Measurements from ENCODE around the gene UBA7. TPM values are rescaled to one million over a fixed set of nuclear protein-coding genes. Genes with fewer than 3 reads are reported as not detected.

Gene UBA7
- total and polyA plus RNA-seq, 2 donors (not counting 3 experiments of a cell fraction or from before 2014, with no cell fraction given) = 57.4 to 80.7 TPM

DNA sequence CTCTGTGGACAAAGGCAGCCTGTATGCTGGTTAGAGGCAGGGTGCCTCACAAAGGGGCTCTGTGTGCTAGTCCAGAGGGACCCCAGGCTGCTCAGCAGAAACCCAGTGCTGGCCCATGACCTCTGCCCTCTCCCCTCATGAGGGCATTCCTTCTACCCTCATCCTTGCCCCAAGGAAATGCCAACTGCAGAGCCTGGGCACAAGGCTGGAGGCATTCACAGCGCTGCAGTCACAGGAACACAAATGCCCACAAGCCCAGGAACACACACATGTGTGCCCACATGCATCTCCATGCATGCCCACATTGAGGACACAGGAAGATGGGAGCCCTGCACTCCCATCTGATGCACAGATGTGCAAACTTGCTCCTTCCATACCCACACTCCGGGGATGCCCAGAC lies 6.9 kb downstream of the UBA7 start:
- Histone ChIP-seq H3K4me2 (ENCODE audit: insufficient read depth, low read length) (peak overlapping the region; percentile 26), H3K27ac (ENCODE audit: insufficient read depth, low read depth, low read length) (peak overlapping the region; percentile 77), H3K9me3 (replicated peaks; ENCODE audit: control insufficient read depth, insufficient read depth, low read length) (no peaks in the 10 kb centered on the region), H3K9me1 (replicated peaks; ENCODE audit: control insufficient read depth, extremely low read depth, insufficient read depth, low read length) (no peaks in the 10 kb centered on the region), H3K79me2 (ENCODE audit: control insufficient read depth, insufficient read depth, low read length) (no peaks in the 10 kb centered on the region), H2AFZ (ENCODE audit: low read depth, low read length) (no peak overlapping the region), H3K36me3 (ENCODE audit: control insufficient read depth in 2 of 2, extremely low read depth in 1 of 2, insufficient read depth in 2 of 2, low read length in 2 of 2) (peaks cover 0 to 5% of the 10 kb centered on the region in 2 experiments), H3K4me1 (ENCODE audit: control insufficient read depth, extremely low read depth, insufficient read depth, low read length) (peaks cover 39% of the 10 kb centered on the region), H3K4me3 (replicated peaks in 1 of 3; ENCODE audit: insufficient read depth in 1 of 3, low read depth in 1 of 3, low read length in 3 of 3) (no peak overlapping the region), H4K20me1 (replicated peaks; ENCODE audit: control insufficient read depth, extremely low read depth, insufficient read depth, low read length) (no peaks in the 10 kb centered on the region), H3K9ac (replicated peaks; ENCODE audit: extremely low read depth, insufficient read depth, low read length) (peak overlapping the region; percentile 36), H3K27me3 (ENCODE audit: control insufficient read depth in 2 of 2, insufficient read depth in 2 of 2, low read length in 2 of 2) (no peaks in the 10 kb centered on the region)
- no TSS peak for BruUV-seq (replicated peaks)
- dilution Hi-C loops (cut with MboI; ENCODE audit: extremely low pct_ligation_motif_present, low sequenced_read_pairs) = no loop called here
- peak; percentile 21 for DNase-seq (ENCODE audit: low read depth, low spot score)
- POLR2A ChIA-PET = interaction anchor here (1.0 kb wide), 1 partner anchor 32 kb away, joined by 3 read pairs; no protein-coding TSS in a partner anchor
- intact Hi-C loops (cut with micrococcal nuclease) = loop anchor here (5.0 kb wide), 1 partner anchor 360 kb away; no protein-coding TSS in a partner anchor
- FAIRE-seq = peak; percentile 37
- CTCF ChIA-PET = interaction anchor here (0.8 to 12.4 kb wide), 4 partner anchors 16 to 267 kb away, joined by 3 to 545 read pairs (median 6); no protein-coding TSS in a partner anchor
- no peak for TF ChIP-seq JUN (IDR thresholded peaks at IDR 0.05; ENCODE audit: borderline replicate concordance, insufficient read depth, insufficient read length, low read depth)

DNA sequence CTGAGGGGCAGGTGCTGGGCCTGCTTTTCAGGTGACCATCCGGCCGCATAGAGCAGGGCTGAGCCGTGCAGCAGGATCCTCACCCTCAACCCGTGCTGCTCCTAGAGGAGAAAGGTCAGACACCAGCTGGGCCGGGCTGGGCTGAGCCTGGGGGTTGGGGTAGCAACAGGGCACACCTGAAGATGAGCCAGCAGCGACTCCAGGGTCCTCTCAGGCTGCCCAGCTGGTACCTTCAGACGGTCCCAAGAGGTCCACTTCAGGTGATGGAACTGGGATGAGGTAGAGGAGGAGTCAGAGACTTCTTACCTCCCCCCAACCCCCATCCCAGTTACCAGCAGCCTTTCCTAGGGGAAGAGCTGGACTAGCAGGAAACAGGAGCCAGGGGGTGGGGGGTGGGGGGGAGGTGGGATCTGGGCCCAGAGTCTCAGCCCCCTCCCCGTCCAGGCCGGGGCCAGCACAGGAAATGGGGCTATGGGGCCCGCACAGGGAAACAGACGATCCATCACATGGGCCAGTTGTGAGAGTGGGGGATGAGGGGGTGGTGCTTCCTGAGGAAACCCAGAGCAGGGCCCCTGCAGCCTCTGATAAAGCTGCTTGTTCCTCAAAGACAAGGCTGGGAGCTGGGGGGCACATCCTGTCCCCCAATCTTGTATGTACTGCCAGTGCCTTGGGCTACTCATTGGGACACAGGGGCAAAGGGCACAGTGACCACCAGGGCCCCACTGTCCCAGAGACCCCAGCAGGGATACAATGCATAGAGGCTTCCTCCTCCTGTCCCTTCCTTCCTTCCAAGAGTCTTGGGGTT lies 7.7 kb downstream of the UBA7 start:
- H3K9ac ChIP-seq (replicated peaks; ENCODE audit: extremely low read depth, insufficient read depth, low read length) = peak overlapping the region; percentile 75
- peaks cover 0 to 5% of the 10 kb centered on the region in 2 experiments for H3K36me3 ChIP-seq (ENCODE audit: control insufficient read depth in 2 of 2, extremely low read depth in 1 of 2, insufficient read depth in 2 of 2, low read length in 2 of 2)
- dilution Hi-C loops (cut with MboI; ENCODE audit: extremely low pct_ligation_motif_present, low sequenced_read_pairs) = no loop called here
- peak overlapping the region in 2 of 3 experiments; percentile 22 to 31 for H3K4me3 ChIP-seq (replicated peaks in 1 of 3; ENCODE audit: insufficient read depth in 1 of 3, low read depth in 1 of 3, low read length in 3 of 3)
- no peaks in the 10 kb centered on the region for H4K20me1 ChIP-seq (replicated peaks; ENCODE audit: control insufficient read depth, extremely low read depth, insufficient read depth, low read length)
- H3K4me2 ChIP-seq (ENCODE audit: insufficient read depth, low read length) = peak overlapping the region; percentile 28
- no peak overlapping the region for H2AFZ ChIP-seq (ENCODE audit: low read depth, low read length)
- H3K79me2 ChIP-seq (ENCODE audit: control insufficient read depth, insufficient read depth, low read length) = no peaks in the 10 kb centered on the region
- ChIA-PET CTCF (interaction anchor here (0.7 to 12.4 kb wide), 9 partner anchors 7 to 134 kb away, joined by 3 to 545 read pairs (median 9); partner anchors contain the start of genes MON1A, RBM6 and UBA7), POLR2A (interaction anchor here (1.0 to 1.9 kb wide), 4 partner anchors 7 to 33 kb away, joined by 3 to 8 read pairs (median 6); partner anchors contain the start of gene UBA7)
- no peaks in the 10 kb centered on the region for H3K27me3 ChIP-seq (ENCODE audit: control insufficient read depth in 2 of 2, insufficient read depth in 2 of 2, low read length in 2 of 2)
- H3K9me1 ChIP-seq (replicated peaks; ENCODE audit: control insufficient read depth, extremely low read depth, insufficient read depth, low read length) = no peaks in the 10 kb centered on the region
- peaks cover 39% of the 10 kb centered on the region for H3K4me1 ChIP-seq (ENCODE audit: control insufficient read depth, extremely low read depth, insufficient read depth, low read length)
- peak; percentile 83 for TF ChIP-seq GATA2 (IDR thresholded peaks at IDR 0.05; ENCODE audit: insufficient read depth, insufficient read length, low read depth, low read length)
- TF ChIP-seq POLR2A (IDR thresholded peaks at IDR 0.05; ENCODE audit: low read depth, low read length) = peak; percentile 67
- no peak for TF ChIP-seq JUN (IDR thresholded peaks at IDR 0.05; ENCODE audit: borderline replicate concordance, insufficient read depth, insufficient read length, low read depth)
- TF ChIP-seq EZH2 (IDR thresholded peaks at IDR 0.05; ENCODE audit: borderline replicate concordance, low read depth, low read length, severe bottlenecking) = no peak
- TF ChIP-seq, protein P1, sequence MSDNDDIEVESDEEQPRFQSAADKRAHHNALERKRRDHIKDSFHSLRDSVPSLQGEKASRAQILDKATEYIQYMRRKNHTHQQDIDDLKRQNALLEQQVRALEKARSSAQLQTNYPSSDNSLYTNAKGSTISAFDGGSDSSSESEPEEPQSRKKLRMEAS (IDR thresholded peaks at IDR 0.05; ENCODE audit: insufficient read depth, insufficient read length) = no peak
- no peak for TF ChIP-seq FOS (IDR thresholded peaks at IDR 0.05; ENCODE audit: borderline replicate concordance, insufficient read depth, low read length)
- peak; percentile 4 for TF ChIP-seq MYC (IDR thresholded peaks at IDR 0.05; ENCODE audit: low read depth, low read length)
- peak; percentile 85 for TF ChIP-seq POLR2AphosphoS5 (IDR thresholded peaks at IDR 0.05; ENCODE audit: insufficient read depth, low read depth, low read length)
- H3K27ac ChIP-seq (ENCODE audit: insufficient read depth, low read depth, low read length) = peak overlapping the region; percentile 86
- TSS peak; percentile 73 for BruUV-seq (replicated peaks)
- peak; percentile 95 for DNase-seq (ENCODE audit: low read depth, low spot score)
- no peaks in the 10 kb centered on the region for H3K9me3 ChIP-seq (replicated peaks; ENCODE audit: control insufficient read depth, insufficient read depth, low read length)
- FAIRE-seq = peak; percentile 89
- intact Hi-C loops (cut with micrococcal nuclease) = loop anchor here (1.0 to 5.0 kb wide), 2 partner anchors 7 to 361 kb away; partner anchors contain the start of gene UBA7
